ENCODE measurements around the gene DYNC1H1. TPM values are rescaled to one million over a fixed set of nuclear protein-coding genes. Genes with fewer than 3 reads are reported as not detected.

The DYNC1H1 gene
- total and polyA plus RNA-seq, 2 donors (not counting 1 experiment from before 2014, with no cell fraction given), result 128 to 677 TPM

- H3K9me3 ChIP-seq (ENCODE audit: control insufficient read depth, insufficient read depth, low read depth, low read length), result no peaks in the 10 kb centered on the region
- H3K4me1 ChIP-seq (ENCODE audit: control insufficient read depth, extremely low read depth, insufficient read depth, low read length), result peaks cover 11% of the 10 kb centered on the region
- H4K20me1 ChIP-seq (ENCODE audit: control insufficient read depth, extremely low read depth, insufficient read depth, low read length), result no peaks in the 10 kb centered on the region
- H3K9ac ChIP-seq (ENCODE audit: insufficient read depth, low read length), result no peak overlapping the region
- H3K27me3 ChIP-seq (ENCODE audit: control insufficient read depth, insufficient read depth, low read length), result no peaks in the 10 kb centered on the region
- no peaks in the 10 kb centered on the region for H3K36me3 ChIP-seq (ENCODE audit: control insufficient read depth, insufficient read depth, low read length)
- no peaks in the 10 kb centered on the region for H3K79me2 ChIP-seq (ENCODE audit: control insufficient read depth, insufficient read depth, low read length)
- no peak overlapping the region for H3K4me3 ChIP-seq (replicated peaks in 1 of 4; ENCODE audit: control extremely low read depth in 1 of 4, insufficient read depth in 1 of 4, low read depth in 3 of 4, low read length in 4 of 4)
- no peak for DNase-seq (ENCODE audit: low read depth in 2 of 2)
- H3K27ac ChIP-seq (ENCODE audit: insufficient read depth, low read length), result peak overlapping the region; percentile 85
- TF ChIP-seq EZH2 (IDR thresholded peaks at IDR 0.05; ENCODE audit: low read length, missing control alignments), result no peak
- no peak for TF ChIP-seq CTCF (conservative IDR thresholded peaks at IDR 0.05 in 1 of 2, IDR thresholded peaks at IDR 0.05 in 1 of 2; ENCODE audit: low read depth in 1 of 2, low read length in 2 of 2)
- H3K4me2 ChIP-seq (ENCODE audit: extremely low read depth, insufficient read depth, low read length), result peak overlapping the region; percentile 41
- H2AFZ ChIP-seq (ENCODE audit: low read length), result no peak overlapping the region
These were observed 35.9 kb upstream of the DYNC1H1 start for GRCh38 chr14:101928415-101928841.

GRCh38 chr14:101929096-101929495 is 35.3 kb upstream of the DYNC1H1 start:
- no peak for DNase-seq (ENCODE audit: low read depth in 2 of 2)
- no peak for TF ChIP-seq EZH2 (IDR thresholded peaks at IDR 0.05; ENCODE audit: low read length, missing control alignments)
- TF ChIP-seq CTCF (conservative IDR thresholded peaks at IDR 0.05 in 1 of 2, IDR thresholded peaks at IDR 0.05 in 1 of 2; ENCODE audit: low read depth in 1 of 2, low read length in 2 of 2), result no peak
- H3K9ac ChIP-seq (ENCODE audit: insufficient read depth, low read length), result no peak overlapping the region
- no peak overlapping the region for H3K4me2 ChIP-seq (ENCODE audit: extremely low read depth, insufficient read depth, low read length)
- no peaks in the 10 kb centered on the region for H3K9me3 ChIP-seq (ENCODE audit: control insufficient read depth, insufficient read depth, low read depth, low read length)
- H3K4me1 ChIP-seq (ENCODE audit: control insufficient read depth, extremely low read depth, insufficient read depth, low read length), result peaks cover 11% of the 10 kb centered on the region
- H3K36me3 ChIP-seq (ENCODE audit: control insufficient read depth, insufficient read depth, low read length), result no peaks in the 10 kb centered on the region
- no peak overlapping the region for H2AFZ ChIP-seq (ENCODE audit: low read length)
- no peaks in the 10 kb centered on the region for H4K20me1 ChIP-seq (ENCODE audit: control insufficient read depth, extremely low read depth, insufficient read depth, low read length)
- H3K79me2 ChIP-seq (ENCODE audit: control insufficient read depth, insufficient read depth, low read length), result no peaks in the 10 kb centered on the region
- no peaks in the 10 kb centered on the region for H3K27me3 ChIP-seq (ENCODE audit: control insufficient read depth, insufficient read depth, low read length)
- no peak overlapping the region for H3K4me3 ChIP-seq (replicated peaks in 1 of 4; ENCODE audit: control extremely low read depth in 1 of 4, insufficient read depth in 1 of 4, low read depth in 3 of 4, low read length in 4 of 4)
- H3K27ac ChIP-seq (ENCODE audit: insufficient read depth, low read length), result no peak overlapping the region

GRCh38 chr14:101929946-101930345 is 34.4 kb upstream of the DYNC1H1 start:
- no peak for DNase-seq (ENCODE audit: low read depth in 2 of 2)
- peaks cover 11% of the 10 kb centered on the region for H3K4me1 ChIP-seq (ENCODE audit: control insufficient read depth, extremely low read depth, insufficient read depth, low read length)
- no peak overlapping the region for H2AFZ ChIP-seq (ENCODE audit: low read length)
- no peaks in the 10 kb centered on the region for H3K36me3 ChIP-seq (ENCODE audit: control insufficient read depth, insufficient read depth, low read length)
- no peak overlapping the region for H3K9ac ChIP-seq (ENCODE audit: insufficient read depth, low read length)
- no peak overlapping the region for H3K4me3 ChIP-seq (replicated peaks in 1 of 4; ENCODE audit: control extremely low read depth in 1 of 4, insufficient read depth in 1 of 4, low read depth in 3 of 4, low read length in 4 of 4)
- TF ChIP-seq EZH2 (IDR thresholded peaks at IDR 0.05; ENCODE audit: low read length, missing control alignments) (no peak), CTCF (conservative IDR thresholded peaks at IDR 0.05 in 1 of 2, IDR thresholded peaks at IDR 0.05 in 1 of 2; ENCODE audit: low read depth in 1 of 2, low read length in 2 of 2) (no peak)
- H3K4me2 ChIP-seq (ENCODE audit: extremely low read depth, insufficient read depth, low read length), result no peak overlapping the region
- H3K9me3 ChIP-seq (ENCODE audit: control insufficient read depth, insufficient read depth, low read depth, low read length), result no peaks in the 10 kb centered on the region
- H3K79me2 ChIP-seq (ENCODE audit: control insufficient read depth, insufficient read depth, low read length), result no peaks in the 10 kb centered on the region
- no peaks in the 10 kb centered on the region for H4K20me1 ChIP-seq (ENCODE audit: control insufficient read depth, extremely low read depth, insufficient read depth, low read length)
- no peak overlapping the region for H3K27ac ChIP-seq (ENCODE audit: insufficient read depth, low read length)
- no peaks in the 10 kb centered on the region for H3K27me3 ChIP-seq (ENCODE audit: control insufficient read depth, insufficient read depth, low read length)

Measured in fibroblast of lung (primary cell).